Inflammatory macrophage treated with lipopolysaccharide for 4 hours (primary cell): ENCODE results near the gene C11orf68.
A peak's percentile ranks its signal among the peaks of the same experiment; 100 is the strongest.
"Not testable (repeated sequence)": the region's sequence is repeated elsewhere in the genome, so short reads cannot be mapped to it uniquely, and the experiment has no call there.

Source experiments
- DNase-seq: peaks from one replicate; pipeline ENCODE4 v3.0.0-alpha.2; 2020

Gene C11orf68

DNA sequence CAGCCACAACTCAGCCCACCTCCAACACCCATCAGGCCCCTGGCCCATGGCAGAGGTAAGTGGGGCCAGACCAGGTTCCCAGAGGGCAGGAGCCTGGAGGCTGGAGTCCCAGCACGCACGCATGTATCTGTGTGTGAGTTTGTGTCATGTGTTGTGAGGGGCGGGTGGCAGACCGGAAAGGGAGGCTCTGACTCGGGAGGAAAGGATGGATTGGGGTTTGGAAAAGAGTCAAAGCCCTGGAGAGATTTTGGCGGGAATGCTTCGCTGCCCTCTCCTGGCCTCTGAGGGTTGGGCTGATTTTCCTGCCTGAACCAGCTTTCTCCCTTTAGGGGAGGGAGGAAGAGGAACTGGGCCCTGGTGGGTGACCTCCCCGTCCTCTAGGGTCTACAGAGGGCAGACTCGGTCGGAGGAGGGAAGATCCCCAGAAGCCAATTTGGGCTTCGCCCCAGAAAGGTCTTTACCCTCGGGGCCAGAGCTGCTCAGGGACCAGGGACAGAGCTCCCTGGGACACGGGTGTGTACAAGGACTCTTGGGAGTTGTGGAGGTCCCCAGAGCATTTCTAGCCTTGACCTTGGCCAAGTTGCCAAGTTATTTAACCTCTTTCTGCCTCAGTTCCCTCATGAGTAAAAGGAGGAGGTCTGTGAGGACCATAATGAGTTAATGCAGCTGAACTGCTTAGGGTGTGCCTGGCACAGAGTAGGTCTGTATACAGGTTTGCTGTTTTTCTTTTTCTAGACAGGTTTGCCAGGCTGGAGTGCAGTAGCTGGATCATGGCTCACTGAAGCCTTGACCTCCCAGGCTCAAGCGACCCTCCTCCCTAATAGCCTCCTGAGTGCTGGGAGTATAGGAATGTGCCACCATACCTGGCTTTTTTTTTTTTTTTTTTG lies 6.9 kb downstream of the C11orf68 start:
- DNase-seq: peak; percentile 37

DNA sequence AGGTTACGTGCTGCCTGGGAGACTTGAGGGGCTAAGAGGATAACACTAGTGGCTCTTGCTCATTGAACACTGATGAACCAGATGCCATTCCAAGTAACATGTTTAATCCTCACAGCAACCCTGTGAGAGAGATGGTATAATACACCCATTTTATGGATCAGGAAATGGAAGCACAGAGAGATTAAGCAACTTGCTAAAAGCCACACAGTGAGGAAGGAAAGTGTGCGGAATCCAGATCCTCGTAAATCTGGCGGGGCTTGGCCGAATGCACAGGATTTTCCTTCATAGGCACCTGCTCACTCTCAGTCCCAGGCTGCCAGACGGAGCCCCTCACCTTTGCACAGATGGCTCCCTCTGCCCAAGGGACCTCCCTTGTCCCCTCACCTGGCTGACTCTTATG lies 11.0 kb downstream of the C11orf68 start:
- DNase-seq: no peak

DNA sequence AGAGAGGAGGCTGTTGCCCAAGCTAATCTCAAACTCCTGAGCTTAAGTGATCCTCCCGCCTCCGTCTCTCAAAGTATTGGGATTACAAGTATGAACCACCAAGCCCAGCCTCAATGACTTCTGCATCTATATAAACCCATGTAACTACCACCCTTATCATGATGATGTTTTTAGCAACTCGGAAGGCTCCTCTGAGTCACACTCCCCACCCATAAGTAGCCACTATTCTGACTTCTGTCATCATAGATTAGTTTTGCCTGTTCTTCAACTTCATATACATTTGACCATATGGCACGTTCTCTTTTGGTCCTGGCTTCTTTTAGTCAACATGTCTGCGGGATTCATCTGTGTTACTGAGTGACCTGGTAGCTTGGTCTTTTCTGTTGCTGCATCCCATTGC lies 12.3 kb downstream of the C11orf68 start:
- no peak for DNase-seq

GRCh38 chr11:65903715-65904114 lies 15.1 kb downstream of the C11orf68 start:
- no peak for DNase-seq

DNA sequence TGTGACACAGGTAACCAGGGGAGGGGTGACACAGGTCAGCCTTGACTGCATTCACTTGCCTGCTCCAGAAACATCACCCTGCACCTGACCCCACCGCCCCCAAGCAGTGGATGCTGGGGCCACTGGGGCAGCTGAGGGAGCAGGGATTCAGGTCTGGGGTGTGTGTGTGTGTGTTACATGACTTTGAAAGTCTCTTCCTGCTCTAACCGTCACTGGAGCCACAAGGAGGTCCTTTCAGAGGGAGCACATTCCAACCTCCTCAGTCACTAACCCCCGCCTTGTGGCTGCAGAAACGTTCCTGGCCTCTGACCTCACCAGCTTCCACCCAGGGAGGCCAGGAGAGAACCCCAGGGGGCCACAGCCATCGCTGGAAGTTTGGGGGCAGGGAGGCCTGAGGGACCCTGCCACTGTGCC lies 15.8 kb downstream of the C11orf68 start:
- DNase-seq: no peak

DNA sequence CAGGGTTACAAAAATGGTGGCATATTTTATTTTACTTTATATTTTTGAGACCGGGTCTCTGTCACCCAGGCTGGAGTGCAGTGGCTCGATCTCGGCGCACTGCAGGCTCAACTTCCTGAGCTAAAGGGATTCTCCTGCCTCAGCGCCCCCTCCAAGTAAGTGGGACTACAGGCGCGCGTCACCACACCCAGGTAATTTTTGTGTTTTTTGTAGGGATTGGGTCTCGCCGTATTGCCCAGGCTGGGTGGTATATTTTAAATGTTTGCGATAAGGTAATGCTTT lies 18.0 kb downstream of the C11orf68 start:
- no peak for DNase-seq

- peak; percentile 93 for DNase-seq
Measured at GRCh38 chr11:65900125-65900898, 18.6 kb downstream of the C11orf68 start, which contains the start of gene FOSL1. Gene FOSL1 (minus strand): TSS chr11:65900388. CDS start chr11:65900339, 49 bp downstream.

- peak; percentile 80 for DNase-seq
Measured at GRCh38 chr11:65899356-65900124, 19.3 kb downstream of the C11orf68 start.

- no peak for DNase-seq
Measured at GRCh38 chr11:65898656-65899355, 20.1 kb downstream of the C11orf68 start.

DNA sequence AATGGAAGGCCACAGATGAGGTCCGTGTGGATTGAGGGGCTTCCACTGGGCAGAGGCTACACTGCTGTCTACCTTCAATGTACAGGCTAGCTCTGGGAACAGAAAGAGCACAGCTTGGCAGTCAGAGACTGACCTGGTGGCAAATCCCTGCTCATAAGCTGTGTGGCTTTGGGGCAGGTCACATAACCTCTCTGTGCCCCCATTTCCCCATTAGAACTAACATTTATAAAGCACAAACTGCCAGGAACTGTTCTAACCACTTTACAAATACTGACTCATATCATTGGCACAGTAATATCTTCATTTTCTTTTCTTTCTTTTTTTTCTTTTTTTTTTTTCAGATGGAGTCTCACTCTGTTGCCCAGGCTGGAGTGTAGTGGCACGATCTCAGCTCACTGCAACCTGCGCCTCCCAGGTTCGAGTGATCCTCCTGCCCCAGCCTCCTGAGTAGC lies 21.8 kb downstream of the C11orf68 start:
- no peak for DNase-seq

- DNase-seq: no peak
Measured at GRCh38 chr11:65896034-65896999, 22.5 kb downstream of the C11orf68 start.

DNA sequence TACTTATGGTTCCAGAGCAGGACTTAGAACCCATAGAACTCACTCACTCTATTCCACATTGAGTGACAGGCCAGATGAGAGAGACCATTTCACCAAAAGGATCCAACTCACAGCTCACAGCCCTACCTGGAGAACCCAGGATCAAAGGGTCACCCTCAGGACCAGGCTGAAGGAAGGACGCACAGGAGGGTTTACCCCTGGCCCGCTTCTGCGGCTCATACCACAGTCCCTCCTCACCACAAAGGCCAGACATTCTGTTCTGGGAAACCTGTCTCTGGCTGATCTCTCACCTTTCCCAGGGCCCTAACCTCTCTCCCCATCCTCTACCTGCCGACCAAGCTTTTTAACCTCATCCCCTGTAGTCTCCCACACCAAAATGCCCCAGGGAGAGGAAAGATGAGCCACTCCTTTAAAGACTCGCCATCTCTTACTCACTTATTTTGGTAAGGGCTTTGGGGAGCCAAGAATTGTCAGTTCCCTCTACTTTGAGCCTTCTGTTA lies 23.3 kb downstream of the C11orf68 start:
- no peak for DNase-seq

- DNase-seq: peak; percentile 46
Measured at GRCh38 chr11:65894034-65894591, 24.7 kb downstream of the C11orf68 start.

DNA sequence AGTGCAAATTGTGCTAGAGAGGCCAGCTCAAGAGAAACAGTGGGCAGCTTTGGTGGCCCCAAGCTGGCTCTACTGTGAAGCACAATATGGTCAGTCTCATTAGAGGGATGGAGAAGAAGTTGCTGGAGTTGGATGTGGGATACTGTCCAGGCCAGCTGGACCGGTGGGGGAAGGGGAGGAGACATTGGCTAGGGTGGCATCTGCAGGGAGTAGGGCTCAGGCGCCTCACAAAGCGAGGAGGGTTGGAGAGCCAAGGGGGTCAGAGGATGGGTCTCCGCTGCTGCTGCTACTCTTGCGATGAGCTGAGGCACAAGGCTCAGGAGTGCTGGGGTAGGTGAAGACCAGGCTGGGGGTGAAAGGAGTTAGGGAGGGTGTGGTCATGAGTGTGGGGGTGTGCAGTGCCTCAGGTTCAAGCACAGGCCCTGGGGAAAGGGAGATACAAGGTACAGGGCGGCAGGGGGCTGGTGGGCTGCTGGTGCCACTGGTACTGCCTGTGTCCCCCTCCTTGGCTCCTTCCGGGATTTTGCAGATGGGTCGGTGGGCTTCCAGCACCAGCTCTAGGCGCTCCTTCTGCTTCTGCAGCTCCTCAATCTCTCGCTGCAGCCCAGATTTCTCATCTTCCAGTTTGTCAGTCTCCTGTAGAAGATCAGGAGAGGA lies 26.1 kb downstream of the C11orf68 start:
- DNase-seq: no peak

GRCh38 chr11:65892137-65892540 lies 26.7 kb downstream of the C11orf68 start:
- DNase-seq: not testable (repeated sequence)

- DNase-seq: no peak
Measured at GRCh38 chr11:65891219-65892136, 27.4 kb downstream of the C11orf68 start.

DNA sequence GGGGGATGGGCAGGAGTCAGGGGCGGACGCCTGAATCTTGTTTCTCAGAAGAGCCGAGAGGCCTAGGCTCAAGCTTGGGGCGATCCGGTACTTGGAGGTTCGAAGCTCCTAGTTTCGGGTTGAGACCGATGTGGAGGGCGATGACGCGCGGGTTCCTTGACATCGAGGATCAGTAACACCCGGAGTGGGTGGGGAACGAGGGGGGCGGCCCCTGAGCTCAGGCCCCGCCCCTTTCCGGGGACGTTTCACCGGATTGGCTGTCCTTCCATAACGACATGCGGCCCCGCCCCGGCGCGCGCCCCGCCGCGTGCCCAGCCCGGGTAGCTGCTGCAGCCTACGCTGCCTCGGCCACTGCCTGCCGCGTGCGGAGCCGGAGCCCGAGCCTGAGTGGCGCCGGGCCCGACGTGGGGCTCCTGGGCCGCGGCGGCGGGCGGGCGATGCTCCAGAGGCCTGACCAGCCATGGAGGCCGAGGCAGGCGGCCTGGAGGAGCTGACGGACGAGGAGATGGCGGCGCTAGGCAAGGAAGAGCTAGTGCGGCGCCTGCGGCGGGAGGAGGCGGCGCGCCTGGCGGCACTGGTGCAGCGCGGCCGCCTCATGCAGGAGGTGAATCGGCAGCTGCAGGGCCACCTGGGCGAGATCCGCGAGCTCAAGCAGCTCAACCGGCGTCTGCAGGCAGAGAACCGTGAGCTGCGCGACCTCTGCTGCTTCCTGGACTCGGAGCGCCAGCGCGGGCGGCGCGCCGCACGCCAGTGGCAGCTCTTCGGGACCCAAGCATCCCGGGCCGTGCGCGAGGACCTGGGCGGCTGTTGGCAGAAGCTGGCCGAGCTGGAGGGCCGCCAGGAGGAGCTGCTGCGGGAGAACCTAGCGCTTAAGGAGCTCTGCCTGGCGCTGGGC lies 28.3 kb downstream of the C11orf68 start, which contains the start of gene CCDC85B:
Gene CCDC85B, plus strand, starts transcription at position 350 of the 895 bp plus-strand sequence. Its CDS starts 111 bp downstream, at position 461.
- peak; percentile 99 for DNase-seq
